Body of pancreas (tissue), 4 donors: ENCODE data around the gene USH1G. TPM values are rescaled to one million over a fixed set of nuclear protein-coding genes. Genes with fewer than 3 reads are reported as not detected.

Experiments used
- ATAC-seq: fragments of 150-250 bp; one replicate; pipeline ENCODE4 v1.9.1; 2016
- DNase-seq, 4 donors: peaks; one replicate each; pipeline ENCODE4 v3.0.0-alpha.2; 2019
- H3K27ac ChIP-seq, 4 donors: fragments of 200-600 bp; sonication (generic); 1 replicate in 3 of 4; 2 replicates in 1 of 4; pipeline versions ENCODE4 v1.5.1 to v1.6.1; 2016 to 2019; ENCODE audit warnings: mild to moderate bottlenecking in 1 of 4, mixed read lengths in 1 of 4, moderate library complexity in 1 of 4
- H3K27me3 ChIP-seq, 2 donors: fragments of 200-600 bp; sonication (generic); one replicate each; pipeline ENCODE4 v1.6.0; 2016; ENCODE audit warnings: mild to moderate bottlenecking in 1 of 2
- H3K36me3 ChIP-seq, 2 donors: fragments of 200-600 bp; sonication (generic); replicated peaks in 1 of 2; 2 replicates each; pipeline ENCODE4 v1.5.1; 2016; ENCODE audit warnings: low read depth in 2 of 2; ENCODE audit not compliant: insufficient read depth in 1 of 2
- H3K4me1 ChIP-seq: fragments of 200-600 bp; sonication (generic); one replicate; pipeline ENCODE4 v1.6.0; 2016
- H3K4me3 ChIP-seq, 2 donors: fragments of 200-600 bp; sonication (generic); 1 replicate in 1 of 2; 2 replicates in 1 of 2; pipeline ENCODE4 v1.5.1; 2016 to 2019
- H3K9me3 ChIP-seq, 3 donors: fragments of 200-600 bp; sonication (generic); 1 replicate in 2 of 3; 2 replicates in 1 of 3; pipeline ENCODE4 v1.5.1; 2016
- CTCF ChIP-seq, 7 experiments: fragments of 450-650 bp in 4 of 7; fragments of 200-600 bp in 3 of 7; sonication (generic) in 3 of 7; IDR thresholded peaks; one replicate each; pipeline ENCODE4 v1.5.1; 2016 to 2019; ENCODE audit warnings: antibody characterized with exemption in 7 of 7
- POLR2A ChIP-seq, 3 donors: fragments of 450-650 bp; IDR thresholded peaks; one replicate each; pipeline ENCODE4 v1.6.1; 2016; ENCODE audit warnings: antibody characterized with exemption in 3 of 3, mild to moderate bottlenecking in 2 of 3
- WGBS, 2 donors: methylation state at CpG; one replicate each; pipeline ENCODE4 v1.1.5; 2017; 5-methylcytosine and 5-hydroxymethylcytosine counted together
- intact Hi-C: fragments of 100-400 bp; cut with DNase I; formaldehyde crosslinking; loops from one replicate; pipeline ENCODE4 v1.15.1; 2023
- total RNA-seq, 2 donors: library from RNA; depleted of rRNA; stranded (reverse); fragments of >200 nt; gene quantifications; one replicate each; pipeline ENCODE4 v1.1.0, GENCODE V29; 2016

Gene USH1G
- total RNA-seq, 2 donors from 2014 or later, result under 0.01 TPM; not detected in 1

- ATAC-seq (no peak), DNase-seq (no peak)
- Histone ChIP-seq H3K27ac (no peak overlapping the region), H3K36me3 (no peaks in the 10 kb centered on the region), H3K4me1 (no peaks in the 10 kb centered on the region), H3K27me3 (no peaks in the 10 kb centered on the region), H3K9me3 (no peaks in the 10 kb centered on the region), H3K4me3 (no peak overlapping the region)
- WGBS, 2 donors, result 55 to 67% methylated on average over 4 to 6 of the region's 6 CpGs
- intact Hi-C loops, result no loop called here
- TF ChIP-seq POLR2A (IDR thresholded peaks at IDR 0.05) (no peak), CTCF (IDR thresholded peaks at IDR 0.05) (no peak)
These were observed 19.4 kb downstream of the USH1G start for GRCh38 chr17:74903671-74904070.

- H3K27me3 ChIP-seq, result no peaks in the 10 kb centered on the region
- H3K36me3 ChIP-seq, result no peaks in the 10 kb centered on the region
- no peaks in the 10 kb centered on the region for H3K9me3 ChIP-seq
- no peaks in the 10 kb centered on the region for H3K4me1 ChIP-seq
- TF ChIP-seq CTCF (IDR thresholded peaks at IDR 0.05) (no peak), POLR2A (IDR thresholded peaks at IDR 0.05) (no peak)
- H3K4me3 ChIP-seq, result no peak overlapping the region
- no peak for DNase-seq
- no peak for ATAC-seq
- no peak overlapping the region for H3K27ac ChIP-seq
- WGBS, 2 donors, result 82 to 83% methylated on average over 9 of the region's 9 CpGs
- intact Hi-C loops, result no loop called here
These were observed 20.0 kb downstream of the USH1G start for GRCh38 chr17:74903034-74903433.

GRCh38 chr17:74901353-74902135, 21.5 kb downstream of the USH1G start:
- ATAC-seq, result no peak

GRCh38 chr17:74900208-74900607, 22.8 kb downstream of the USH1G start:
- ATAC-seq, result no peak
- H3K27me3 ChIP-seq, result no peaks in the 10 kb centered on the region

More at GRCh38 chr17:74901353-74902135, 21.5 kb downstream of the USH1G start:
- intact Hi-C loops, result no loop called here
- no peak overlapping the region for H3K4me3 ChIP-seq
- no peaks in the 10 kb centered on the region for H3K9me3 ChIP-seq
- no peak for DNase-seq
- no peaks in the 10 kb centered on the region for H3K4me1 ChIP-seq
- no peak overlapping the region for H3K27ac ChIP-seq
- WGBS, 2 donors, result 63 to 72% methylated on average over 13 to 14 of the region's 14 CpGs
- H3K36me3 ChIP-seq, result no peaks in the 10 kb centered on the region
- H3K27me3 ChIP-seq, result no peaks in the 10 kb centered on the region
- TF ChIP-seq POLR2A (IDR thresholded peaks at IDR 0.05) (no peak), CTCF (IDR thresholded peaks at IDR 0.05) (no peak)

More at GRCh38 chr17:74900208-74900607, 22.8 kb downstream of the USH1G start:
- H3K27ac ChIP-seq, result no peak overlapping the region
- intact Hi-C loops, result no loop called here
- no peaks in the 10 kb centered on the region for H3K9me3 ChIP-seq
- no peaks in the 10 kb centered on the region for H3K36me3 ChIP-seq
- no peak for DNase-seq
- 79 to 82% methylated on average over 8 of the region's 8 CpGs for WGBS, 2 donors
- TF ChIP-seq CTCF (IDR thresholded peaks at IDR 0.05) (no peak), POLR2A (IDR thresholded peaks at IDR 0.05) (no peak)
- H3K4me3 ChIP-seq, result no peak overlapping the region
- H3K4me1 ChIP-seq, result no peaks in the 10 kb centered on the region
